Gastroesophageal sphincter (tissue), 3 donors: Measurements from ENCODE around the gene CECR2.

Experiments
- CTCF ChIP-seq, 4 experiments: fragments of 200-600 bp in 2 of 4; fragments of 450-650 bp in 2 of 4; sonication (generic) in 1 of 4; IDR thresholded peaks; one replicate each; pipeline ENCODE4 v1.5.1; 2017 to 2019; ENCODE audit warnings: antibody characterized with exemption in 4 of 4, mild to moderate bottlenecking in 2 of 4, moderate library complexity in 2 of 4
- POLR2A ChIP-seq, 2 donors: fragments of 450-650 bp; IDR thresholded peaks; one replicate each; pipeline ENCODE4 v1.6.1; 2017; ENCODE audit warnings: antibody characterized with exemption in 2 of 2, mild to moderate bottlenecking in 2 of 2, moderate library complexity in 1 of 2
- POLR2AphosphoS5 ChIP-seq: sonication (generic); formaldehyde crosslinking; IDR thresholded peaks from one replicate; pipeline ENCODE4 v1.6.1; 2017; ENCODE audit warnings: antibody characterized with exemption

DNA sequence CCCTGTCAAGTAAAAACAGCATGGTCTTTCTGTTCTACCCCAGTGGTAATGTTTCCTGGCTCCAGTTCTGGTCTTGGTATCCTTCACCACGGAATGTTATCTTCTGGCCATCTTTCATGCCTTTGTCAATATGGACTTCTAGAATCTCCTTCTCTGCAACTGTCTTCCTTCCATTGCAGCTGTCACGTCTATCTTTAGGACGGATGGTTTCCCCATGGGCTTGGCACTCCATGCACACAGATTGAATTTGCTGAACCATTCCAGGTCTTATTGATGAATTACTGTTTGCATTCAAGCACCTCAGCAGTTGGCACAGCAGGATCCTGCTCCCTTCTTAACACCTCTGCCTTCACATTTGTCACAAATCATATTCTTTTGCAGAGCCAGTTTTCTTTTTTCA lies 149.1 kb downstream of the CECR2 start:
- TF ChIP-seq CTCF (IDR thresholded peaks at IDR 0.05) = no peak
- TF ChIP-seq POLR2AphosphoS5 = no peak
- TF ChIP-seq POLR2A (IDR thresholded peaks at IDR 0.05) = no peak
